Prostate gland (tissue), 2 donors: ENCODE data around the gene RNF157.

Experiments
- CTCF ChIP-seq, 4 experiments: fragments of 200-600 bp in 2 of 4; fragments of 450-650 bp in 2 of 4; sonication (generic) in 2 of 4; IDR thresholded peaks; 1 replicate in 3 of 4; 2 replicates in 1 of 4; pipeline ENCODE4 v1.5.1; 2016 to 2019; ENCODE audit warnings: antibody characterized with exemption in 4 of 4, mild to moderate bottlenecking in 2 of 4, moderate library complexity in 2 of 4
- POLR2A ChIP-seq: fragments of 450-650 bp; IDR thresholded peaks from one replicate; pipeline ENCODE4 v1.6.1; 2016; ENCODE audit warnings: antibody characterized with exemption, mild to moderate bottlenecking
- POLR2AphosphoS5 ChIP-seq: sonication (generic); formaldehyde crosslinking; IDR thresholded peaks from one replicate; pipeline ENCODE4 v1.6.1; 2017; ENCODE audit warnings: antibody characterized with exemption

- no peak for TF ChIP-seq CTCF (IDR thresholded peaks at IDR 0.05)
- TF ChIP-seq POLR2A = no peak
- no peak for TF ChIP-seq POLR2AphosphoS5
Measured at GRCh38 chr17:76134911-76135809, 105.1 kb downstream of the RNF157 start.
